Mesenchymal stem cell (in vitro differentiated cells and primary cell): ENCODE measurements around the gene VPREB3.

ENCODE experiments used
- DNase-seq: peaks from one replicate; pipeline ENCODE4 v3.0.0-alpha.2; 2013
- H2AFZ ChIP-seq: one replicate; pipeline ENCODE4 v1.6.1; 2013; ENCODE audit warnings: low read depth, mild to moderate bottlenecking, control low read depth, inconsistent platforms, low read length, moderate library complexity
- H2AK5ac ChIP-seq: 2 replicates; pipeline ENCODE4 v1.6.1; 2013; ENCODE audit warnings: low read length, moderate library complexity, mild to moderate bottlenecking, inconsistent platforms; ENCODE audit not compliant: severe bottlenecking
- H2BK120ac ChIP-seq: one replicate; pipeline ENCODE4 v1.6.1; 2013; ENCODE audit warnings: low read depth, mild to moderate bottlenecking, inconsistent platforms, low read length, moderate library complexity
- H2BK12ac ChIP-seq, 2 experiments: one replicate each; pipeline ENCODE4 v1.6.1; 2013; ENCODE audit warnings: inconsistent platforms in 2 of 2, low read length in 2 of 2, mild to moderate bottlenecking in 2 of 2, moderate library complexity in 2 of 2, control low read depth in 1 of 2
- H2BK15ac ChIP-seq: one replicate; pipeline ENCODE4 v1.6.1; 2013; ENCODE audit warnings: mild to moderate bottlenecking, low read depth, inconsistent platforms; ENCODE audit not compliant: poor library complexity, severe bottlenecking
- H2BK5ac ChIP-seq: 2 replicates; pipeline ENCODE4 v1.6.1; 2013; ENCODE audit warnings: low read depth, mild to moderate bottlenecking, low read length, control low read depth, inconsistent platforms; ENCODE audit not compliant: poor library complexity, severe bottlenecking
- H3K14ac ChIP-seq, 2 experiments: one replicate each; pipeline ENCODE4 v1.6.1; 2013; ENCODE audit warnings: inconsistent platforms in 2 of 2, low read length in 2 of 2, control low read depth in 1 of 2, mild to moderate bottlenecking in 1 of 2, moderate library complexity in 1 of 2
- H3K18ac ChIP-seq, 2 experiments: one replicate each; pipeline ENCODE4 v1.6.1; 2013; ENCODE audit warnings: inconsistent platforms in 2 of 2, low read length in 2 of 2, control low read depth in 1 of 2, low read depth in 1 of 2, mild to moderate bottlenecking in 1 of 2
- H3K23ac ChIP-seq, 2 experiments: one replicate each; pipeline ENCODE4 v1.6.1; 2013; ENCODE audit warnings: inconsistent platforms in 2 of 2, low read length in 2 of 2, mild to moderate bottlenecking in 2 of 2, moderate library complexity in 2 of 2, control low read depth in 1 of 2
- H3K27ac ChIP-seq: 2 replicates; pipeline ENCODE4 v1.5.1; 2013; ENCODE audit warnings: mild to moderate bottlenecking, moderate library complexity, low read length, control low read depth, inconsistent platforms; ENCODE audit not compliant: poor library complexity, severe bottlenecking
- H3K27me3 ChIP-seq, 2 experiments: 2 replicates each; pipeline versions ENCODE4 v1.6.1 to v1.7.0; 2013; ENCODE audit warnings: low read length in 2 of 2, mild to moderate bottlenecking in 2 of 2, moderate library complexity in 2 of 2, control low read depth in 1 of 2, inconsistent platforms in 1 of 2; ENCODE audit not compliant: control insufficient read depth in 1 of 2, insufficient read depth in 1 of 2
- H3K36me3 ChIP-seq, 2 experiments: 2 replicates each; pipeline versions ENCODE4 v1.6.1 to v1.7.0; 2013; ENCODE audit warnings: low read length in 2 of 2, control low read depth in 1 of 2, inconsistent platforms in 1 of 2, low read depth in 1 of 2, mild to moderate bottlenecking in 1 of 2; ENCODE audit not compliant: insufficient read depth in 2 of 2, control insufficient read depth in 1 of 2
- H3K4ac ChIP-seq, 2 experiments: one replicate each; pipeline ENCODE4 v1.6.1; 2013; ENCODE audit warnings: inconsistent platforms in 2 of 2, low read length in 2 of 2, mild to moderate bottlenecking in 2 of 2, moderate library complexity in 2 of 2, control low read depth in 1 of 2, low read depth in 1 of 2
- H3K4me1 ChIP-seq: 2 replicates; pipeline ENCODE4 v1.6.1; 2013; ENCODE audit warnings: low read depth, low read length, control low read depth; ENCODE audit not compliant: control insufficient read depth, insufficient read depth
- H3K4me2 ChIP-seq: 2 replicates; pipeline ENCODE4 v1.6.1; 2013; ENCODE audit warnings: low read length, mild to moderate bottlenecking, inconsistent platforms; ENCODE audit not compliant: poor library complexity, severe bottlenecking
- H3K4me3 ChIP-seq, 2 experiments: 2 replicates each; pipeline versions ENCODE4 v1.5.1 to v1.7.0; 2013; ENCODE audit warnings: low read length in 2 of 2, mild to moderate bottlenecking in 2 of 2, control low read depth in 1 of 2, low read depth in 1 of 2; ENCODE audit not compliant: insufficient read depth in 1 of 2
- H3K79me1 ChIP-seq: replicated peaks from 2 replicates; pipeline ENCODE4 v1.6.1; 2013; ENCODE audit warnings: mild to moderate bottlenecking, control low read depth, low read length, inconsistent platforms; ENCODE audit not compliant: poor library complexity, severe bottlenecking
- H3K9ac ChIP-seq: 2 replicates; pipeline ENCODE4 v1.7.0; 2013; ENCODE audit warnings: mild to moderate bottlenecking, low read length, moderate library complexity
- H3K9me3 ChIP-seq: 2 replicates; pipeline ENCODE4 v1.7.0; 2013; ENCODE audit warnings: mild to moderate bottlenecking, low read length; ENCODE audit not compliant: control insufficient read depth
- H4K8ac ChIP-seq: one replicate; pipeline ENCODE4 v1.6.1; 2013; ENCODE audit warnings: inconsistent platforms, mild to moderate bottlenecking, low read length, moderate library complexity
- H4K91ac ChIP-seq: one replicate; pipeline ENCODE4 v1.6.1; 2013; ENCODE audit warnings: mild to moderate bottlenecking, low read length, inconsistent platforms
- WGBS: methylation state at CpG from one replicate; pipeline ENCODE4 v1.1.7; 2013; ENCODE audit warnings: mixed read lengths; 5-methylcytosine and 5-hydroxymethylcytosine counted together

VPREB3 gene

GRCh38 chr22:23759566-23759965, 5.3 kb upstream of the VPREB3 start:
- peaks cover 0 to 3% of the 10 kb centered on the region in 2 experiments for H3K36me3 ChIP-seq
- no peak overlapping the region for H2AK5ac ChIP-seq
- H3K4me1 ChIP-seq = peaks cover 7% of the 10 kb centered on the region
- H3K4me2 ChIP-seq = no peak overlapping the region
- no peak overlapping the region for H3K27ac ChIP-seq
- H3K27me3 ChIP-seq = peaks cover 0 to 8% of the 10 kb centered on the region in 2 experiments
- no peak overlapping the region for H2BK12ac ChIP-seq
- no peak overlapping the region for H3K4me3 ChIP-seq
- H3K18ac ChIP-seq = no peak overlapping the region
- H2BK120ac ChIP-seq = no peak overlapping the region
- no peak overlapping the region for H3K23ac ChIP-seq
- H3K9me3 ChIP-seq = no peaks in the 10 kb centered on the region
- DNase-seq = no peak
- no peak overlapping the region for H2BK15ac ChIP-seq
- WGBS = 93% methylated on average over 4 of the region's 4 CpGs
- no peak overlapping the region for H2BK5ac ChIP-seq
- no peak overlapping the region for H4K91ac ChIP-seq
- H2AFZ ChIP-seq = no peak overlapping the region
- no peak overlapping the region for H3K9ac ChIP-seq
- no peak overlapping the region for H3K14ac ChIP-seq
- H3K79me1 ChIP-seq = no peaks in the 10 kb centered on the region
- no peak overlapping the region for H4K8ac ChIP-seq
- no peak overlapping the region for H3K4ac ChIP-seq

GRCh38 chr22:23756891-23757290, 2.7 kb upstream of the VPREB3 start:
- no peak overlapping the region for H4K8ac ChIP-seq
- H2BK120ac ChIP-seq = no peak overlapping the region
- no peak overlapping the region for H3K27ac ChIP-seq
- H3K9ac ChIP-seq = no peak overlapping the region
- H3K14ac ChIP-seq = no peak overlapping the region
- no peak overlapping the region for H2BK15ac ChIP-seq
- H3K79me1 ChIP-seq = no peaks in the 10 kb centered on the region
- H3K36me3 ChIP-seq = no peaks in the 10 kb centered on the region
- H3K23ac ChIP-seq = no peak overlapping the region
- no peak overlapping the region for H4K91ac ChIP-seq
- DNase-seq = no peak
- no peak overlapping the region for H3K4me2 ChIP-seq
- H2AFZ ChIP-seq = no peak overlapping the region
- no peaks in the 10 kb centered on the region for H3K9me3 ChIP-seq
- peaks cover 0 to 5% of the 10 kb centered on the region in 2 experiments for H3K27me3 ChIP-seq
- H3K4me1 ChIP-seq = no peaks in the 10 kb centered on the region
- WGBS = 74% methylated on average over 4 of the region's 4 CpGs
- no peak overlapping the region for H2BK12ac ChIP-seq
- H3K18ac ChIP-seq = no peak overlapping the region
- H3K4me3 ChIP-seq = no peak overlapping the region
- H3K4ac ChIP-seq = no peak overlapping the region
- no peak overlapping the region for H2AK5ac ChIP-seq
- H2BK5ac ChIP-seq = no peak overlapping the region

- no peak overlapping the region for H2BK15ac ChIP-seq
- no peak overlapping the region for H2BK5ac ChIP-seq
- H3K9ac ChIP-seq = no peak overlapping the region
- no peak overlapping the region for H3K18ac ChIP-seq
- H3K79me1 ChIP-seq = peaks cover under 1% of the 10 kb centered on the region
- H2BK120ac ChIP-seq = no peak overlapping the region
- no peaks in the 10 kb centered on the region for H3K9me3 ChIP-seq
- no peak overlapping the region for H3K27ac ChIP-seq
- peaks cover 6% of the 10 kb centered on the region for H3K4me1 ChIP-seq
- no peak overlapping the region for H3K23ac ChIP-seq
- no peak overlapping the region for H2BK12ac ChIP-seq
- no peak overlapping the region for H3K4me2 ChIP-seq
- no peak overlapping the region for H3K4ac ChIP-seq
- no peak overlapping the region for H3K14ac ChIP-seq
- DNase-seq = no peak
- no peaks in the 10 kb centered on the region for H3K36me3 ChIP-seq
- no peak overlapping the region for H2AK5ac ChIP-seq
- WGBS = 92% methylated on average over 7 of the region's 8 CpGs
- no peak overlapping the region for H4K91ac ChIP-seq
- H2AFZ ChIP-seq = no peak overlapping the region
- peaks cover 0 to 5% of the 10 kb centered on the region in 2 experiments for H3K27me3 ChIP-seq
- no peak overlapping the region for H4K8ac ChIP-seq
- no peak overlapping the region for H3K4me3 ChIP-seq
Measured at GRCh38 chr22:23755711-23756110, 1.5 kb upstream of the VPREB3 start.

- H4K91ac ChIP-seq = no peak overlapping the region
- no peak overlapping the region for H3K14ac ChIP-seq
- no peak for DNase-seq
- H3K4me1 ChIP-seq = peaks cover 6% of the 10 kb centered on the region
- H4K8ac ChIP-seq = no peak overlapping the region
- 90% methylated on average over 4 of the region's 6 CpGs for WGBS
- peaks cover 6% of the 10 kb centered on the region for H3K79me1 ChIP-seq
- H3K4me3 ChIP-seq = no peak overlapping the region
- H3K23ac ChIP-seq = no peak overlapping the region
- H3K36me3 ChIP-seq = no peaks in the 10 kb centered on the region
- no peak overlapping the region for H2BK5ac ChIP-seq
- no peak overlapping the region for H2BK120ac ChIP-seq
- H3K18ac ChIP-seq = no peak overlapping the region
- no peak overlapping the region for H2AK5ac ChIP-seq
- H2AFZ ChIP-seq = no peak overlapping the region
- no peak overlapping the region for H2BK12ac ChIP-seq
- H3K4ac ChIP-seq = no peak overlapping the region
- no peak overlapping the region for H3K4me2 ChIP-seq
- no peak overlapping the region for H2BK15ac ChIP-seq
- H3K9me3 ChIP-seq = no peaks in the 10 kb centered on the region
- no peak overlapping the region for H3K27ac ChIP-seq
- H3K27me3 ChIP-seq = peaks cover 0 to 5% of the 10 kb centered on the region in 2 experiments
- H3K9ac ChIP-seq = no peak overlapping the region
Measured at GRCh38 chr22:23754980-23755636, 883 bp upstream of the VPREB3 start.
